ENCODE results near the gene SLC25A34.
"Not testable (repeated sequence)": the region's sequence is repeated elsewhere in the genome, so short reads cannot be mapped to it uniquely, and the experiment has no call there.

SLC25A34 gene

DNA sequence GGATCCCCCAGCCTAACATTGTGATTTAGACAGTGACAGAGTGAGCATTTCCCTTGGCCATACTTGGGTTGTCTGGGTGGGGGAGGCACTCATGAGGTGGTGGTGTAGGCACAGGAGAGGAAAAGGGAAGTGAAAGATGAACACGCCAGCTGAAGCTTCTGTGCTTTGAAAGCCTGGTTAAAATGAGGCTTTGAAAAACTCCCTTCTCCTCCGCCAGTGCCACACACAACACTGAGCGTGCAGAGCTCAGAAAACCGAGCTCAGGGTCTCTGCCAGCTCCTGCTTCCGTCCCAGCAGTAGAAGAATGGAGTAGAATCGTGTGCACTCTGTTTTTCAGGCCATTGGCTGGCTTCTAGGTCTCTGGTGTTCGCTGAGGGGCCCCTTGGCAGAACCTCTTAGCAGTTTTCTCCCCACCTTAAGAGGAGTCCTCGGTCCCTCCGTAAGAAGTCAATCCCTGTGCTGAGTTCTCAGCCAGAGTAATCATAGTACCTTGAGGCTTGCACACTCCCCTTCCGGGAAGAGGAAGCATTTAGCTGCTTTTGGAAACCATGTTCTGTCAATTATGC is 39.0 kb upstream of the SLC25A34 start:
- no peak for DNase-seq (ENCODE audit: low spot score)
- Histone ChIP-seq H3K27ac (peak overlapping the region; percentile 15 to 19), H3K4me3 (no peak overlapping the region)
- TF ChIP-seq, protein P1, sequence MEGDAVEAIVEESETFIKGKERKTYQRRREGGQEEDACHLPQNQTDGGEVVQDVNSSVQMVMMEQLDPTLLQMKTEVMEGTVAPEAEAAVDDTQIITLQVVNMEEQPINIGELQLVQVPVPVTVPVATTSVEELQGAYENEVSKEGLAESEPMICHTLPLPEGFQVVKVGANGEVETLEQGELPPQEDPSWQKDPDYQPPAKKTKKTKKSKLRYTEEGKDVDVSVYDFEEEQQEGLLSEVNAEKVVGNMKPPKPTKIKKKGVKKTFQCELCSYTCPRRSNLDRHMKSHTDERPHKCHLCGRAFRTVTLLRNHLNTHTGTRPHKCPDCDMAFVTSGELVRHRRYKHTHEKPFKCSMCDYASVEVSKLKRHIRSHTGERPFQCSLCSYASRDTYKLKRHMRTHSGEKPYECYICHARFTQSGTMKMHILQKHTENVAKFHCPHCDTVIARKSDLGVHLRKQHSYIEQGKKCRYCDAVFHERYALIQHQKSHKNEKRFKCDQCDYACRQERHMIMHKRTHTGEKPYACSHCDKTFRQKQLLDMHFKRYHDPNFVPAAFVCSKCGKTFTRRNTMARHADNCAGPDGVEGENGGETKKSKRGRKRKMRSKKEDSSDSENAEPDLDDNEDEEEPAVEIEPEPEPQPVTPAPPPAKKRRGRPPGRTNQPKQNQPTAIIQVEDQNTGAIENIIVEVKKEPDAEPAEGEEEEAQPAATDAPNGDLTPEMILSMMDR (IDR thresholded peaks at IDR 0.05), result no peak

DNA sequence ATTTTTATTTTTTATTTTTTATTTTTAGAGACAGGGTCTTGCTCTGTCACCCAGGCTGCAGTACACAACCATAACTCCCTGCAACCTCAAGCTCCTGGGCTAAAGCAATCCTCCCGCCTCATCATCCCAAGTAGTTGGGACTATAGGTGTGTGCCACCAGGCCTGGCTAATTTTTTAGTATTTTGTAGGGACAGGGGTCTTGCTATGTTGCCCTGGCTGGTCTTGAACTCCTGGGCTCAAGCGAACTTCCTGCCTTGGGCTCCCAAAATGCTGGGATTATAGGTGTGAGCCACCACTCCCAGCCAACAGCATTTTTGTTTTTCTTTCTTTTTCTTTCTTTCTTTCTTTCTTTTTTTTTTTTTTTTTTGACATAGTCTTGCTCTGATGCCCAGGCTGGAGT is 37.9 kb upstream of the SLC25A34 start:
- H3K27ac ChIP-seq, result no peak overlapping the region
- TF ChIP-seq, protein P1 (IDR thresholded peaks at IDR 0.05), result no peak
- no peak for DNase-seq (ENCODE audit: low spot score)
- H3K4me3 ChIP-seq, result no peak overlapping the region

DNA sequence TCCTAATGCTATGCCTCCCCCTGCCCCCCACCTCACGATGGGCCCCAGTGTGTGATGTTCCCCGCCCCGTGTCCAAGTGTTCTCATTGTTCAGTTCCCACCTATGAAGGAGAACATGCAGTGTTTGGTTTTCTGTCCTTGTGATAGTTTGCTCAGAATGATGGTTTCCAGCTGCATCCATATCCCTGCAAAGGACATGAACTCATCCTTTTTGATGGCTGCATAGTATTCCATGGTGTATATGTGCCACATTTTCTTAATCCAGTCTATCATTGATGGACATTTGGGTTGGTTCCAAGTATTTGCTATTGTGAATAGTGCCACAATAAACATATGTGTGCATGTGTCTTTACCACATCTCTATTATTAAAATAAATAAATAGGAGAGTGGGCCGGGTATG is 36.7 kb upstream of the SLC25A34 start:
- not testable (repeated sequence) for H3K27ac ChIP-seq; DNase-seq (ENCODE audit: low spot score); H3K4me3 ChIP-seq

DNA sequence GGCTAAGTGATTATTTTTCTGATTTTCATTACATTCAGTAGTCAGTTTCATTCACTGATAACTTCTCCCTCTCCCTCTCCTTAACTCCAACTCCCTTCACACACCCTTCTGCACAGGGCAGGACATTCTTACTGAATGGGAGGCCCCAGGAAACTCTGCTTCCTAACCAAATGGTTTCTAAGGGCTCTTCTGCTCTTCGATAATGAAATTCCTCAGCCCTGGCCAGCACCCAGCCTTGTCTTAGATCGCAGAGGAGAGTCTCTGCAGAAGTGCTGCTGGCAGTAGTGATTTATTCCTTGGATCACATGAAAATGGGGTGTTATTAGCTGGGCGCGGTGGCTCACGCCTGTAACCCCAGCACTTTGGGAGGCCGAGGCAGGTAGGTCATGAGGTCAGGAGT is 35.5 kb upstream of the SLC25A34 start:
- TF ChIP-seq, protein P1 (IDR thresholded peaks at IDR 0.05), result no peak
- peak overlapping the region in 1 of 2 donors; percentile 32 for H3K27ac ChIP-seq
- DNase-seq (ENCODE audit: low spot score), result no peak
- peak overlapping the region; percentile 16 for H3K4me3 ChIP-seq

DNA sequence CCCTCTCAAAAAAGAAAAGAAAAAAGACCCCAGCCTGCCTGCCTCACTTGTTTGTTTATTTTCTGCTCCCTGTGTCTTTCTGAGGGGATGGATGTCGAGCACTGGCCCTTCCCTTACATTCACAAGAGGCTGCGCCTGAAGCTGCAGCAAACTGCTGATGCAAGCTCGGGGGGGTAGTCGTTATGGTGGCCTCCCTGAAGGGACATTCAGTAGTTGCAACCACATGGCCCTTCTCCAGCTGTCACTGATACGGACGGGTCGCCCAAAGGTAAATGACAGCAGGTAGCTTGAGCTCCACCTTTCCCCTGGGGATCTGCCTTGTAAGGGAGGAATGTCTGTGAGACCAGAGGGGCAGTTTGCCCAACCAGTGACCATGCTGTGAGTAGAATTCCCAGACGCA is 34.3 kb upstream of the SLC25A34 start:
- TF ChIP-seq, protein P1 (IDR thresholded peaks at IDR 0.05), result no peak
- peak overlapping the region in 1 of 2 donors; percentile 45 for H3K27ac ChIP-seq

DNA sequence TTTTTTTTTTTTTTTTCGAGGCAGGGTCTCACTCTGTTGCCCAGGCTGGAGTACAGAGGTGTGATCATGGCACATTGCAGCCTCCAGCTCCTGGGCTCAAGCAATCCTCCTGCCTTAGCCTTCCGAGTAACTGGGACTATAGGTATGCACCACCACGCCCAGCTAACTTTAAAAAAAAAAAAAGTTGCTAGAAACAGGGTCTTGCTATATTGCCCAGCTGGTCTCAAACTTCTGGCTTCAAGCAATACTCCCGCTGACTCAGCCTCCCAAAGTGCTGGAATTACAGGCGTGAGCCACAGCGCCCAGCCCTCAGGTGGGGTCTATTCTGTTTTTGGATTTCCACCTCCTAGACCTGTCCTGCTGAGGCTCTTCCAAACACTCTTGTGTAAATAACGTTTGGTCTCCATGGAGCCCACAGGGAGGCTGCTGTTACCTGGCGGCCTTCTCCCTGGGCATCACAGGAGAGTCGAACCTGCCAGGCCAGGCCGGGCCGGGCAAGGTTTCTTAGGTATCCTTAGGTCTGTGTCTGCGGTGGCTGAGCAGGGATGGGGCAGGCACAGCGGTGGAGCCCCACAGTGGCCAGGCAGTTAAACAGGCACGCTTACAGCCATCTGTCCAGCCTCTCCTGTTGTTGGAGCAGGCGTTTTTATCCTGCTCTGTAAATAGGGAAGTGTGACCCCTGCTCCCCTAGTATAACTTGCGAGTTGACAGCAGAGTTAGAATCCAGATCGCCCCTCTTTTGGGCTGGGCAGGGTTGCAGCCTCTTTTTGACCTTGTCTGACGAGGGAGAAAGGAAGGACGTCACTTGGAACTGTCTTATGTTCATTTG is 33.1 kb upstream of the SLC25A34 start:
- DNase-seq (ENCODE audit: low spot score), result no peak
- peak overlapping the region; percentile 37 for H3K4me3 ChIP-seq
- TF ChIP-seq, protein P1 (IDR thresholded peaks at IDR 0.05), result no peak
- H3K27ac ChIP-seq, result peak overlapping the region; percentile 86 to 90

More for the DNA sequence above, 34.3 kb upstream of the SLC25A34 start:
- no peak for DNase-seq (ENCODE audit: low spot score)
- no peak overlapping the region for H3K4me3 ChIP-seq

DNA sequence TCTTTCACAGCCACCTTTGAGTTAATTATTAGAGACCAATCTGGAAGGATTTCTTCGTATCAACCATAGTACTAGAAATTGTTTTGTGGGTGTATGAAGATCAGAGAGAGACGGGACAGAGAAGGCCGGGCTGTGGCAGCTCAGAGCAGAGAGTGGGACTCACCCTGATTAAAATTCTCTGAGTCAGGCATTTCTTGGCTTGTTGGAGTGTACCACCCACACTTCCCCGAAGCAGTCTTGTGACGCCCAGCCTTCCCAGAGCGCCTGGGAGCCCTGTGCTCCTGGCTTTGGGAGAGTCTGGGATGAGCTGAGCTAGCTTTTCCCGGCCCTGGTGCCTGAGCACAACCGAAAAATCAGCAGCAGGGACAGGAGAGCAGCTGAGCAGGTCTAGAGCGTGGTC is 32.5 kb upstream of the SLC25A34 start:
- Histone ChIP-seq H3K27ac (peak overlapping the region; percentile 86 to 90), H3K4me3 (peak overlapping the region; percentile 37)
- TF ChIP-seq, protein P1 (IDR thresholded peaks at IDR 0.05), result no peak
- DNase-seq (ENCODE audit: low spot score), result peak; percentile 92

Measured in coronary artery (tissue), 2 donors.